Transverse colon (tissue), 4 donors: ENCODE measurements around the gene AFAP1L2. TPM values are rescaled to one million over a fixed set of nuclear protein-coding genes. Genes with fewer than 3 reads are reported as not detected.

Source experiments
- DNase-seq: peaks from one replicate; pipeline ENCODE4 v3.0.0-alpha.2; 2019
- H3K27ac ChIP-seq, 4 donors: fragments of 200-600 bp; sonication (generic); 2 replicates each; pipeline ENCODE4 v1.5.1; 2016 to 2018; ENCODE audit warnings: inconsistent platforms in 4 of 4
- H3K27me3 ChIP-seq: fragments of 200-600 bp; sonication (generic); 2 replicates; pipeline ENCODE4 v1.5.1; 2017; ENCODE audit warnings: inconsistent platforms
- H3K36me3 ChIP-seq, 4 donors: fragments of 200-600 bp; sonication (generic); 2 replicates each; pipeline ENCODE4 v1.5.1; 2017 to 2019; ENCODE audit warnings: inconsistent platforms in 4 of 4
- H3K4me1 ChIP-seq, 4 donors: fragments of 200-600 bp; sonication (generic); 2 replicates each; pipeline ENCODE4 v1.5.1; 2017 to 2020; ENCODE audit warnings: inconsistent platforms in 4 of 4
- H3K4me3 ChIP-seq, 4 donors: fragments of 200-600 bp; sonication (generic); 1 replicate in 1 of 4; 2 replicates in 3 of 4; pipeline versions ENCODE4 v1.5.1 to v1.6.1; 2017 to 2019; ENCODE audit warnings: inconsistent platforms in 4 of 4
- H3K9me3 ChIP-seq, 2 donors: fragments of 200-600 bp; sonication (generic); 2 replicates each; pipeline ENCODE4 v1.5.1; 2017 to 2019; ENCODE audit warnings: inconsistent platforms in 2 of 2
- CTCF ChIP-seq, 5 experiments: fragments of 200-600 bp in 3 of 5; fragments of 450-650 bp in 2 of 5; sonication (generic) in 3 of 5; IDR thresholded peaks; 1 replicate in 2 of 5; 2 replicates in 3 of 5; pipeline ENCODE4 v1.5.1; 2016 to 2017; ENCODE audit warnings: antibody characterized with exemption in 5 of 5, inconsistent platforms in 3 of 5, mild to moderate bottlenecking in 2 of 5, moderate library complexity in 1 of 5
- EP300 ChIP-seq: sonication (generic); formaldehyde crosslinking; IDR thresholded peaks from one replicate; pipeline ENCODE4 v1.6.1; 2017; ENCODE audit warnings: antibody characterized with exemption, low read depth
- POLR2A ChIP-seq: fragments of 450-650 bp; IDR thresholded peaks from one replicate; pipeline ENCODE4 v1.6.1; 2016; ENCODE audit warnings: antibody characterized with exemption, mild to moderate bottlenecking, moderate library complexity
- POLR2AphosphoS5 ChIP-seq, 3 donors: sonication (generic); formaldehyde crosslinking; IDR thresholded peaks; one replicate each; pipeline ENCODE4 v1.6.1; 2016; ENCODE audit warnings: antibody characterized with exemption in 3 of 3
- WGBS, 2 donors: methylation state at CpG; one replicate each; pipeline ENCODE4 v1.1.5; 2018; ENCODE audit warnings: low coverage in 1 of 2; 5-methylcytosine and 5-hydroxymethylcytosine counted together
- in situ Hi-C, 4 donors: fragments of 200-750 bp; cut with MboI; loops; one replicate each; pipeline versions ENCODE4 v1.15.0 to v1.15.1; 2017; ENCODE audit warnings: low sequenced_read_pairs in 3 of 4, low pct_ligation_motif_present in 1 of 4, low pct_unique_long_range_greater_than_20kb in 1 of 4
- intact Hi-C: fragments of 100-400 bp; cut with DNase I; formaldehyde crosslinking; loops from one replicate; pipeline ENCODE4 v1.15.1; 2023; ENCODE audit warnings: low total_unique reads
- total RNA-seq, 4 donors: library from RNA; depleted of rRNA; stranded (reverse); fragments of >200 nt; gene quantifications; one replicate each; pipeline ENCODE4 v1.1.0, GENCODE V29; 2016

The AFAP1L2 gene
- total RNA-seq, 4 donors from 2014 or later: 12.2 to 42.6 (median 13.2) TPM

DNA sequence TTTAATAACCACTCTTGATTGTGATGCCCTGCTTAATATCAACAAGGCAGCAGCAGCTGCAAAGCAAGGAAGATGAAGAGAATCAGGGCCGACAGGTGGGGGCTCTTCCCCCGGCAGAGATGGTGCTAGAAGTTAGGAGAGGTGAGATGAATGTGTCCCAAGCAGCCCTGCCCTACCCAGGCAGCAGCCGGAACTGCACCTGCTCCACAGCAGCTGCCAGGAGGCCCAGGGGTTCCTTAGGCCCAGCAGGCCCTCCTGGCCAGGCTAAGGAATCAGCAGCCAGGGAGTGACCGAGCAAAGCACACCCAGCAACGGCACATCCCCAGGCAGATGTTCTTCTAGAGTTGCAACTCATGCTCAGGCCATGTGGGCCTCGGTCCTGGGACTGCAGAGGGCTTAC is 17.9 kb downstream of the AFAP1L2 start:
- no peak for DNase-seq
- Histone ChIP-seq H3K27ac (no peak overlapping the region), H3K4me1 (no peaks in the 10 kb centered on the region), H3K9me3 (no peaks in the 10 kb centered on the region), H3K36me3 (no peaks in the 10 kb centered on the region), H3K27me3 (no peaks in the 10 kb centered on the region), H3K4me3 (no peak overlapping the region)
- WGBS, 2 donors: 51 to 76% methylated on average over 2 to 6 of the region's 6 CpGs
- intact Hi-C loops: no loop called here
- TF ChIP-seq POLR2A (no peak), EP300 (no peak), POLR2AphosphoS5 (IDR thresholded peaks at IDR 0.05) (no peak), CTCF (IDR thresholded peaks at IDR 0.05) (no peak)
- in situ Hi-C loops: no loop called here

DNA sequence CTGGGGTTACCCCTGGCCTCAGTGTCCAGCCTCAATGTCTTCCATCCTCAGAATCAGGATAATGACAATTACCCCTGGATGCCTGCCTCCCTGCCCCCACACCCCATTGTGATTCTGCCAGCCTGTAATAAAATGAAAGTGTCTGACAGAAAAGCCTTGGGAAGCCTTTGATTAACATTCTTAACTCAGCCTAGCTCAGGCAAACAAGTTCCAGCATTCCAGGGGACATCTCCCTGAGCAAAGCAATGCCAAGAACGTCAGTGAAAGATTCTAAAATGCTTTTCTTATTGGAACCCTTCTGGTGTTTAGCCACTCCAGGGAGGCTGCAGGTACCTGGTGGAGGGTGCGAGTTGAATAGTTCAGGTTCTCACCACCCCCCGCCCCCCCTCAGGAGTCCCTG is 18.7 kb downstream of the AFAP1L2 start:
- no peak for TF ChIP-seq POLR2AphosphoS5 (IDR thresholded peaks at IDR 0.05)
- no peak for TF ChIP-seq CTCF (IDR thresholded peaks at IDR 0.05)
- TF ChIP-seq POLR2A: no peak
- TF ChIP-seq EP300: no peak
- H3K27me3 ChIP-seq: no peaks in the 10 kb centered on the region
- H3K4me3 ChIP-seq: no peak overlapping the region
- DNase-seq: no peak
- H3K9me3 ChIP-seq: no peaks in the 10 kb centered on the region
- in situ Hi-C loops: no loop called here
- no peaks in the 10 kb centered on the region for H3K36me3 ChIP-seq
- H3K4me1 ChIP-seq: no peaks in the 10 kb centered on the region
- 72% methylated on average over 3 of the region's 3 CpGs; no CpG with 5 or more reads in 1 of the 2 donors for whole genome bisulfite sequencing, 2 donors
- no peak overlapping the region for H3K27ac ChIP-seq
- intact Hi-C loops: no loop called here

- peaks cover 0 to 4% (median 0%) of the 10 kb centered on the region in 4 donors for H3K4me1 ChIP-seq
- no peak for DNase-seq
- in situ Hi-C loops (no loop called here), intact Hi-C loops (no loop called here)
- no peaks in the 10 kb centered on the region for H3K9me3 ChIP-seq
- no peak for TF ChIP-seq EP300
- no peak for TF ChIP-seq CTCF (IDR thresholded peaks at IDR 0.05)
- no peak for TF ChIP-seq POLR2AphosphoS5 (IDR thresholded peaks at IDR 0.05)
- no peak for TF ChIP-seq POLR2A
- no peak overlapping the region for H3K4me3 ChIP-seq
- no peak overlapping the region for H3K27ac ChIP-seq
- 86% methylated on average over 5 of the region's 5 CpGs; no CpG with 5 or more reads in 1 of the 2 donors for WGBS, 2 donors
- no peaks in the 10 kb centered on the region for H3K27me3 ChIP-seq
- H3K36me3 ChIP-seq: no peaks in the 10 kb centered on the region
Measured at GRCh38 chr10:114384601-114385000, 19.7 kb downstream of the AFAP1L2 start.

DNA sequence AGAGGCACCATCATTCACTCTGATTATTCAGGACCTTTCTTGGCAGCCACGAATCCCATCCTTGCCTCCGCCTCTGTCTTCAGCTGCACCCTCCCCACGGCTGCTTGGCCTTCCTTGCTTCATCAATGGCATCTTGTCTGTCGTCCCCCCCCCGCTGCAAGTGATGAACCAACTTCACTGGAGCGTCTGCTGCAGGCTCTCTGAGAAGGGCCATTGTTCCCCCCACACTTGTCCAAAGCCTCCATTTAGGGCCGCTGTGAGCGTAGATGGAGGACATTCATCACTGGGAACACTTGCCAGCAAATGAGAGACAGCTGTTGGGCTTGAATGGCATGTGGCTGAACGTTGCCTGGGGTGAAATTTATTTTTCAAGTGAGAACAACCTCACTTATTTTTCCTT is 20.1 kb downstream of the AFAP1L2 start:
- no peak overlapping the region for H3K27ac ChIP-seq
- H3K36me3 ChIP-seq: no peaks in the 10 kb centered on the region
- no peak overlapping the region for H3K4me3 ChIP-seq
- peaks cover 0 to 4% (median 0%) of the 10 kb centered on the region in 4 donors for H3K4me1 ChIP-seq
- intact Hi-C loops: no loop called here
- WGBS, 2 donors: 81 to 82% methylated on average over 6 to 9 of the region's 9 CpGs
- H3K9me3 ChIP-seq: no peaks in the 10 kb centered on the region
- no peak for TF ChIP-seq POLR2A
- no peak for TF ChIP-seq CTCF (IDR thresholded peaks at IDR 0.05)
- TF ChIP-seq EP300: no peak
- no peak for TF ChIP-seq POLR2AphosphoS5 (IDR thresholded peaks at IDR 0.05)
- no peaks in the 10 kb centered on the region for H3K27me3 ChIP-seq
- in situ Hi-C loops: no loop called here
- no peak for DNase-seq
